GM21786 (cell line): ENCODE results near the gene BRINP1.

Source experiments
- ATAC-seq: cut with Tn5 transposase; IDR thresholded peaks from one replicate; pipeline ENCODE4 v1.9.1; 2021; ENCODE audit not compliant: unreplicated experiment

The BRINP1 gene

GRCh38 chr9:119148855-119149254 lies 220.4 kb downstream of the BRINP1 start:
- no peak for ATAC-seq

GRCh38 chr9:119137479-119137878 lies 231.8 kb downstream of the BRINP1 start:
- ATAC-seq: no peak

GRCh38 chr9:119126040-119126439 lies 243.2 kb downstream of the BRINP1 start:
- no peak for ATAC-seq

- ATAC-seq: no peak
These were observed 247.3 kb downstream of the BRINP1 start for GRCh38 chr9:119121899-119122298.

- ATAC-seq: no peak
These were observed 251.8 kb downstream of the BRINP1 start for GRCh38 chr9:119117409-119117808.
